GM19023 (cell line): ENCODE results near the gene BICD1.

Experiments used
- ATAC-seq: cut with Tn5 transposase; IDR thresholded peaks from one replicate; pipeline ENCODE4 v1.9.1; 2021; ENCODE audit warnings: mild to moderate bottlenecking, moderate library complexity; ENCODE audit not compliant: unreplicated experiment

Gene BICD1

DNA sequence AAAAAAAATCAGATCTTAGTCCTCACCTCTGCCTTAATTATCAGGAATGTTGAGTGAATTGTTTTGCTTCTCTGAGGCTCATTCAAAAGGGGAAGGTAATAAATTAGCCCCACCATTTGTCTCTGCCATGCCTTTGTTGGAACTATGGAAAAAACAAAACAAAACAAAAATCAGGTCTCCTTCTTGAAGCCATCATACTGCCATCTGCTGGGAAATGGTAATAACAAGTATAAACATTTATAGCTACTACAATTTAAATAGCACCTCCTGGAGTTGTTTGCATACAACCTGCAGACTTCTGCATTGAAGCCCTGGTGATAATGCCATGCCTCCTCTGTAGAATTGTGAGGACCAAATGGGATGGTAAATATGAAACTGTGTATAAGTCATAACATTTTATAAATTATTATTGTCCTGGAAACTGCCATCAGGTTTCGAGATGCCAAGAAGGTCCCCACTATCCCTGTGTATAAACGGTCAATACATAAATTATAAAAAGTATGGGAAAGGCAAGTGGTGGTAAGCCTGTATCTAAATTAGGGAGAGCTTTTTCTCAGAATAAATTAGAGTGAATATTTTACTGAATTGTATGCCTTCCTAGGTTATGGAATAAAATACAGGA, 205.5 kb downstream of the BICD1 start:
- no peak for ATAC-seq

DNA sequence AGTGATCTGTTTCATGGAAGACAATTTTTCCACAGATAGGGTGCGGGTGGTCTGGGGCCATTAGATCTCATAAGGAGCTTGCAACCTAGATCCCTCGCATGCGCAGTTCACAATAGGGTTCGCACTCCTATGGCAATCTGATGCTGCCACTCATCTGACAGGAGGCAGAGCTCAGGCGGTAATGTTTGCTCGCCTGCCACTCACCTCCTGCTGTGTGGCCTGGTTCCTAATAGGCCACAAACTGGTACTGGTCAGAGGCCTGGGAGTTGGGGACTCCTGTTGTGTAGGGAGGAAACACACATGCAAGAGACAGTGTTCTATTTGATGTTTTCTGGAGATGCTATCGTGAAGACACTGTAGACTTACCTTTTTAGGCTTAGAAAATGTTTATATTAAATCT, 215.7 kb downstream of the BICD1 start:
- ATAC-seq: no peak

DNA sequence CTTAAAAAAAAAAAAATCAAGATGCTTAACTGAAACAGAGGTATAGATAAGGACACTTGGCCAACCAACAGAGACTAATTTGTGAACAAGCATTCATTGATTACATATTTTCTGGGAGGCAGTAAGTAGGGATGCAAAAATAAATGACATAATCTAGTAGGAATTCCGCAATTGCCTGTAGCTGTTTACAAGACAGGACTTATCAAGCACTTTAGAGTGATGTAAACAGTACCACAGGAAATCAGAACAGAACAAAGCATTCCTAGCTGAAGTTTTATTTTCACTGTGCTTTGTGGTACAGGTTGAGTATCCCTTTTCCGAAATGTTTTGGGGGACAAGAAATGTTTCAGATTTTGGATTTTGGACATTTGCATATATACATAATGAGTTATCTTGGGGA, 224.5 kb downstream of the BICD1 start:
- ATAC-seq: no peak

DNA sequence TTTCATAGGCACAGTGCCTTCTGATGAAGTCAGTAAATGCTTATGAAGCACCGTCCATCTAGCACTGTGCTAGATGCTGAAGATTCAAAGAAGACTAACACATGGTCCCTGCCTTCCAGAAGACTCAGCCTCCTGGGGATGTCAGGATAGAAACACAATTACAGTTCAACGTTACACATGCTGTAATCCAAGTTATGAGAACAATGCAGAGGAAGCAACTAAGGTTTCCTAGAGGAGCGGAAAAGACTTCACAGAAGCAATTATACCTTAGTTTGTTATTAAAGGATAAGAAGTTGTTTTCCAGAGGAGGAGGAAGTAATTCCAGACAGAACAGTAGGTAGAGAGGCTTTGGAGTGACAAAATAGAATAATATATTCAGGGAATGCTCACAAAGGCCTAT, 225.8 kb downstream of the BICD1 start:
- no peak for ATAC-seq

DNA sequence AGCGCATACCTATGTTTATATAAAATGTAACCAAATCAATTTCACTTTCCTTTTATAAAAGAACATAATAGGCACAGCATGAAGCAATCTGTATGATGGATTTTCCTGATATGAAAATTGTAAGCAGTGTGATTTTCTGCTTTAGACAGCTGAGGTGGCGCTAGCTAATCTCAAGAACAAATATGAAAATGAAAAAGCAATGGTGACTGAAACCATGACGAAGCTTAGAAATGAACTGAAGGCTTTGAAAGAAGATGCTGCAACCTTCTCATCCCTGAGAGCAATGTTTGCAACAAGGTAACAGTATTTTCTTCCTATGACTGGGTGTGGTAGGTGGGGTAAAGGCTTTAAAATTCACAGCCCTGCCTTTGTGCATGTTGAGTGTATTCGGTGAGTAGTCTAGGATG, 227.7 kb downstream of the BICD1 start:
- ATAC-seq: no peak

DNA sequence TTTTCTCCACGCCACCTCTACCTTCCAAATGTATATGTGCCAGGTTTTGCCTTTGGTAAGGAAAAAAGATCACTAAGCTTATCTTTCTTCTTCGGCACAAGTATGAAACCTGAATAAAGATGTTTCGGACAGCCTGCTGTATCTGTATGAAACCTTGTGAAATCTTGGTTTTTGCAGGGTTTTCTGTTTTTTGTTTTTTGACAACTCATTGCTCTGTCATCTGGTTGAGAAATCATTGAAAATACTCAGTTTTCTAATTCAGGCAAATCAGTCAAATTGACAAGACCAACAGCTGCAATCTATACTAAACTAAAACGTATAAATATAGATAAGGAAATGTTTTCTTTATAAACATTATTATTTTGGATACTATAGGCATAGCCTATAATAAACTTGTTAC, 229.6 kb downstream of the BICD1 start:
- ATAC-seq: no peak

DNA sequence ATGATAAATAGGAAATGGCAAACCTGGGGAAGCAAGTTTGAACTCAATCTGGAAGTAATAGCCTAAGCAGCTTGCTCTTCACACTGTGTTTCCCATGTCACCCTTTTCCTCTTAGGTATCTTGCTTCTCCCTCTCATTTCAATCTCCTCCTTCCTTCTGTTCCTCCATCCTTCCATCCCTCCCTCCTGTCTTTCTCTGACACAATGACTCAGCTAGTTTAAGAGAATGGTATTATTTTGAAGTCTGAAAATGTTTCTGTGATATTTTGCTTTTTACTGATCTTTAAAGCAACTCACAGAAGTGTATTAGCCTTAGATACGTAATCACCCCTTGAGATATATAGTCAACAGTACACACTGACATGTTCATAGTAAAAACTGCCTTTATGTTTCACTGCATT, 236.8 kb downstream of the BICD1 start:
- no peak for ATAC-seq

DNA sequence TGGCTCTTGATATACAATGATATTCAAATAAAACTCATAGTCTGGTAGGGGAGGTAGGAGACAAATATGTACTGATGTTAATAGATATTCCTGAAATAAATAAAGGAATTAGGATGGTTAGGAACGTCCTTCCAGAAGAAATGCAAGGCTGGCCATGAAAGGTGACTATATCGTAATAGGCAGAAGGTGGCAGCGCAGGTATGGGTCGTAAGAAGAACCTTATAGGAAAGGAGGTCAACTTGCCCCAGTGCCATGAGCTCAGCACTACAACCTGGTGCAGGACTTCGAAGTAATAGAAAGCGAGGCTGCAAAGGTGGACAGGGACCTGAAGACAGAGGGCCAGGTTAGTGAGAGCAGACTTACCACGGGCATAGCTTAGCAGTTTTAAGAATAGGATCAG, 237.4 kb downstream of the BICD1 start:
- no peak for ATAC-seq

DNA sequence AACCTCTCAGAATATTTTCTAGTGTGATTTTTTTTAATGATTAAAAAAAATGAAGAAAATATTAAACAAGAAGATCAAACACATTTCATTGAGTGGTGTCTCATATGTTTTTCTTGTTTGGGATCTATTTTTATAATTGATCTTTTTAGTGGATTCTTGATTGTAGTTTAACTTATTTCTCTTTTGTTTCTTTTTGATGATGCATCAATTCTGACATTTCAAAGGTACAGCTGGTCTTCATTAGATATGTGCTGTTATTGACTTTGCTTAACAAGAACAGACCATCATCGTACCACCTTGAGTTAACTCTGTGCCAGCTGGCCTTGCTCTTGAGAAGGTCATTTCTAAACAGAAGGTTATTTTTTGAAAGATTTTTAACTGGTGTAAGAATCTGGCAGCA, 246.9 kb downstream of the BICD1 start:
- ATAC-seq: no peak

DNA sequence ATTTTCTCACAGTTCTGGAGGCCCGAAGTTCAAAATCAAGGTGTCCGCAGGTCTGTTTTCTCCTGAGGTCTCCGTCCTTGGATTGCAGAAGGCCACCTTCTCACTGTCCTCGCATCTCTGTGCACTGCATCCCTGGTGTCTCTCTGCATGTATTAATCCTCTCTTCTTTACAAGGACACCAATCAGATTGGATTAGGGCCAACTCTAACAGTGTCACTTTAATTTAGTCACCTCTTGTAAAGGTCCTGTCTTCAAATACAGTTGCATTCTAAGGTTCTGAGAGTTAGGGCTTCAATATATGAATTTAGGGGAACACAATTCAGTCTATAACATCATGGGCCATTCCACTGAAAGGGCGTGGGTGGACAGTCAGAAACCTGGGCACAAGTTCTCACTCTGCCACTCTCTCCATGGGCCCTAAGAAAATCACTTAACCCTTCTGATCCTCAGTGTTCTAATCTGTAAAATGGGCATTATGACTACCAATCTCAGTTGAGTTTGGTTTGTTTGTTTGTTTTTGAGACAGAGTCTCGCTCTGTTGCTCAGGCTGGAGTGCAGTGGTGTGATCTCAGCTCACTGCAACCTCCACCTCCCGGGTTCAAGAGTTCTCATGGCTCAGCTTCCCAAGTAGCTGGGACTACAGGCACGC, 251.1 kb downstream of the BICD1 start:
- ATAC-seq: no peak

DNA sequence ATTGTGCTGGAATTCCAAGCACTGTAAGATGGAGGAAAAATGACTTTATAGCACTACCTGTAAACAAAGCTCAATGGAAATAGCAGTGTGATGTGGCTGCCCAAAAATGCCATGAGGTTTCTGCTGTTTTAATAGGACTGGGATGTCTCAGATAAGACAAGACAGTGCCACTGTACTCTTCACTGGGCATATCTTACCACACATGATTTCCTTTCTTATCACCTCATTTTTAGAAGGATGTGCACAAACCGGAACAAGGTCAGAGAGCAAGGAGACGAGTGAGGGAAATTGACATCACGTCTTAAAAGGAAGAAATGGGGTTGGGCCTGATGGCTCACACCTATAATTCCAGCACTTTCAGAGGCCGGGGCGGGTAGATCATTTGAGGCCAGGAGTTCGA, 254.3 kb downstream of the BICD1 start:
- no peak for ATAC-seq

DNA sequence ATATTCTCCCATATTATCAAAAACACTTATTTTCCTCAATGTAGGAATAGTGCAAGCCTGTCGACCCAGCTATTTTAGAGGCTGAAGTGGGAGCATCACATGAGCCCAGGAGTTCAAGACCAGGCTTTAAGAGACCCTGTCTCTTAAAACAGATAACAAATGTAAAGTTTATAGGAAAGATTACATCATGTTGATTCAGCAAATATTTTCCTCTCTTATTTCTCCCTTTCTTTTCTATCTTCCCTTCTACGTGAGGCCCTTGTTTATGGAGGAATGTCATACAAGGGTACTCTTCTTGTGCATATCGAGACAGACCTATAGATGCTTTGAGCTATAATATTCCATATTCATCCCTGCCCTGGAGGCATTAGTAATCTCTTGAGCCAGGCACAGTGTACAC, 256.2 kb downstream of the BICD1 start:
- ATAC-seq: no peak

DNA sequence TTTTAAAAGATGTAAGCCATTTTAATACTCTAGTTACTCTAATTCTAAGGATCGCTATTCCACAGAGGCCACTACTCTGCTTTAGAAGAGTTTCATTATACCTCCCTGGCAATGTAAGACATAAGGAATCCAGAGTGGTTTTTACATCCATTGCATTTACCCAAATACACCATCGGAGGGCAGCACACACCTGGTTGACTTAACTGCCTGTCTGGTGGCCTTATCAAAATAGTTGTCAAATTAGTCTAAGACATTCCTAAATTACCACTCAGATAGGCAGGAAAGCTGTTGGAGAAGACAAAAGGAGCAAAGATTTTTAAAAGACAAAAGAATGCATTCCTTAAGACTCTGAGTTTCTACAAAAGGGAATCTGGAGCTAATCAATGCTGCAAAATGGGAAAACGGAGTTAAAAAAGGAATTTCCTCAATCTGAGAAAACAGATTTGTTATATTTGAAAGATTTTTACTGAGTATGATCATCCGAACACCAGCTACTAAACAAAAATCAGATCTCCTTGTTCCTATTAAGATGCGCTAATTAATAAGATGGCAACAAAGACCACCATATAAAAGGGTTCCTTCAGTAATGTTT, 258.9 kb downstream of the BICD1 start:
- ATAC-seq: no peak

DNA sequence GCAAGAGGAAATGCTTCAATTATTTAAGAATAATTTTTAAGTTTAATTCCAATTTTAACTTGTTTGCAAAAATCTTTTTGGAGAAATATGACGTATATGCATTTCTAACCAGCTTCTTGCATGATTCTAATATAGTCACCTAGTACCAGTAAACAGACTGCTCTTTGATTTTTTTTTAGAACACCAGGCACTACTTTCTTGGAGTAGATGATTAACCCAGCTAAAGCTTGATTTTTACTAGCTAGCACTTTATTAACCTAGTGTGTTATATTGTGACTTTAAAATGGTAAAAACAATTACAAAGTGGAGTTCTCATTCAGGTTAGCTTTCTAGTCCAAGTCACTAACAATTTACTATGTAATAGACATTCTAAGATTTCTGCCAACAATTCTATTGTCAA, 260.1 kb downstream of the BICD1 start:
- no peak for ATAC-seq

DNA sequence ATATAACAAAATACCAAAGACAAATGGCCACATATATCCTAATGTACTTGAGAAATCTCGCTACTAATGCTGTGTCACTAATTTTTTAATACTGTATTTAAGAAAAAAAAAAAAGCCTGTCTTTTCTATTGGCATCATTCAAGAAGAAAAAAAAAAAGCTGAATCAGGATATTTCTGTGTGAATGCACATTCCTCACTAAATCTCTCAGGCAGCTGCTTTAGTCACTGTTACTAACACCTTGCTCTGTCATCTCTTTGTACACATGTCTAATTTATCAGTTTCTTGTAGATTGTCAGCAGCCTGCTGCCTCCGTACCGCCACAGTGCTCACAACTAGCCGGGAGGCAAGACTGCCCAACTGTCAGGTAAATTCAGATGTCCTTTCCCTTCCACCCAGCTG, 260.7 kb downstream of the BICD1 start:
- ATAC-seq: no peak

DNA sequence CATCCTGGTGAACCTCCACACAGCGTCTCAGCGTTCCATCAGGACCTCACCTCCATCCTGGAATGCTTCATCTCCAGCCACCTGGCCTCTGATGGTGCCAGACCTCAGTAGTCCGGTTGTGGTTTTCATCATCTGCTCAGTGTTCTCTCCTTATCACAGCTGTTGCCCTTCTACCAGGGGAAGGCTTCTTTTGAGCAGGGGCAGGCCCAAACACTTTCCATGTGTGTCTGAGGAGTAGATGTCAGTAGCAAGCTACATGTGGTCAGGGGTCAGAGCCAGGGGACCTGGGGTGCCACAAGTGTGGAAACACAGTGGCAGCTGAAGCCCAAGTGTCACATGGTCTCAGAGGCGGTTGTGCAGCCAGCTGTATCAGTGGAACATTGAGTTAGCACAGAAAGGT, 262.6 kb downstream of the BICD1 start:
- no peak for ATAC-seq

DNA sequence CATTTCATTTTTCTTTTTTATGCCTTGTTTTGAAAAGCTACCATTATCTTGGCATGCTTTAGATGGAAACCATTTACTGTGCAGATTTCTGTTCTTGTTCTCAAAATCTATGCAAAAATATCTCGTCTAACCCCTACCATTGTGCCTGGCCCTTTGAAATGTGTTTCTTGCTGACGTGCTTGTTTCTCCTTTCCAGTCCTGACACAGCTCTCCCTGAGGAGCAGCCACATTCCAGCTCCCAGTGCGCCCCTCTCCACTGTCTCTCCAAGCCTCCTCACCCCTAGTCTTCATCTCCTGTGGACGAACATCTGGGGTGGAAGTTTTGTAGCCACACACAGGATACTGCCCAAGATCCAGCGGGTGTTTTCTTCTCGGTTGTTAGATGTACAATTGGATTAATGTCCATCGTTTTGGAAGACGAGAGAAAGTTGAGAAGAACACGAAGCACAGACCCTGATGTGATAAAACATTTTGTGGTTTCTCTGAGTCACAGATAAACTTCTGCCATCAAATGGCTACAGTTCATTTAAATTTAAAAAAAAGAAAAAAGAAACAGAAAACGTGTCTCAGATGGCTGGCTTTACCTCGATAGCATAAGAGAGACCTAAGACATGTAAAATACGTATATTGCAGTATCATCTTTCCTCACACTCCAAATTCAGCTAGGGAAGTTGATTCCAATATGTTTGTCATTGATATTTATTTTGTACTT, 270.9 kb downstream of the BICD1 start:
- ATAC-seq: no peak

DNA sequence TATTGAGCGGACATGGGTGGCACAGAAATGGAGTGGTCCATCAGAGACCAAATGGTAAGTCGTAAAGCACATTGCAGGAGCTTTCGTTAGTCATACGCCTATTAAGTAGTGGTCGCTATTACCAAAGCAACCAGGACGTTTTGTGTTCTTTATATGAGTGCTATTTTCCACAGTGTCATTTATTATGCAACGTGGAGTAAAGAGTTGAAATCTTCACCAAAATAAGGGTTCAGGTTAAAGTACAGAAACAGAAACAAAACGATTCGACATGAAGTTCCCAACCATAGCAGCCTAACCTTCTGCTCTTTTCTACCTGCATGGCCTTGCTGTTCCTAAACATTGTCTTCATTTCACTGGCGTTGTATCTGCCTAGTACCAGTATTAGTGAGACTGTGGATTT, 272.6 kb downstream of the BICD1 start:
- no peak for ATAC-seq

DNA sequence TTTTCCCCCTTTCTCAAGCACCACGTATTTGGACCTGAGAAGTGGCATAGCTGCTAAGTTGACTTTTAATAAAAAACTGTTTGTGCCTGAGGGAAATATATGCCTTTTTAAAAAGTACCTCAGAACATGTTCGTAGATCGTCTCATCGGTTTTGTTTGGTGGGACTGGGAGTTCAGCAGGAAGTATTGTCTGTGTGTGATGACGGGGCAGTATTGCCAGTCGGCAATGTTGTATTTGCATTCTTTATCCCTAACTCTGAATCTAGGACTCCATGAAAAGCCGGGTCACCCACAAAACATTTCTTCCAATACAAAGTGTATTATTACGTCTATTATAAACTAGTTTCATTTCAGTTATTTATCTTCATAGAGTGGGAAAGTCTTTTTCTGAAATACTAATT, 273.0 kb downstream of the BICD1 start:
- no peak for ATAC-seq

DNA sequence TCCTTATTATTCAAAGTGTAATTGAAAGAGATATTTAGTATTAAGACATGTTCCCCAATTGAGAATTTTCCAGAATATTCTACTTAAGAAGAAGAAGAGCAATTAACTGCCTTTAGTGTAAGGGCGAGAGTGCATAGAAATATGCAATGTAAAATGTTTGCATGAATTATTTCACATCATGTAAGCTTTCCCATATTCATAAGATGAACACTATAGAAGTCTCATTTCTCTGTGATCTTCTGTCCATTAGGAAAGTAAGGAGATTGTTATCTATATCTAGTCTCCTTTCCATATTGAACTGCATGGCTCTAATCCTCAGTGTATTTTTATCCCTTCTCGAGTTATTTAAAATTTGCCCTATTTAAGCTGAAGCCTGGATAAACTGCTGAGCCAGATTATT, 275.6 kb downstream of the BICD1 start:
- ATAC-seq: no peak

DNA sequence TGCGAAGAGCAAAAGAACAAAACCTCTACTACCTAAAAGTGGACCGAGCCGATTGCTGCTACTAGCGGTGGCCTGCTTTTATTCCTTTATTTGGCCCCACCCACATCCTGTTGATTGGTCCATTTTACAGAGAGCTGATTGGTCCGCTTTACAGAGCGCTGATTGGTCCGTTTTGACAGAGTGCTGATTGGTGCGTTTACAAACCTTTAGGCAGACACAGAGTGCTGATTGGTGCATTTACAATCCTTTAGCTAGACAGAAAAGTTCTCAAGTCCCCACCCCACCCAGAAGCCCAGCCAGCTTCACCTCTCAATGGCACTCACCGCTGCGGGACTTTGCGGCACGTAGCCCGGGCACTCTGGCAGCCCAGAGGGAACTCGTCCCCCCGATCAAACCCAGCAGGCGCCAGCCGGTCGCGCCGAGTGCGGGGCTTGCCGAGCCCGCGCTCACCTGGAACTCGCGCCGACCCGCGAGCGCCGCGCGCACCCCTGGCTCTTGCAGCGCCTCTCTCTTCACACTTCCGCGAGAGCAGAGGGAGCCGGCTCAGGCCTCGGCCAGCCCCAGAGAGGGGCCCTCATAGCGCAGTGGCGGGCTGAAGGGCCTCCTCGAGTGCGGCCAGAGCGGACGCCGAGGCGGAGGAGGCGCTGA, 284.0 kb downstream of the BICD1 start:
- no peak for ATAC-seq

DNA sequence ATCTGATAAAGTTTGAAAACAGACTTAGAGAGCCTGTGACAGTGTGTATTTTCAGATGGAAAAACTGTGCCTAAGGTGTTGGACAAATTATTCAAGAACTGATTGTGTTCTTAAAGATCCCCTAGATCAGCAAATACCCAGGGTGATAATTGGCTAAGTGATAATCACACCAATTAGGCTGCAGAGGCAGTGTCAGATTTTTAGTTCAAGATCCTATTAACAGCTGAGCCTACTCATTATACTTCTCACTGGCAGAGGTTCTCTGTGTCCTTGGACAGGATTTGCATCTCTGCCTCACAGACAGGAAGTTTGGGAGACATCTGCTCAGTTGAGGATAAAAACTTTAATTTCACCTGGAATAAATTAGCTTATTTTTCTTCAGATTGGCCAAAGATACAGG, 288.4 kb downstream of the BICD1 start:
- no peak for ATAC-seq
